HCT116 (cell line): ENCODE results near the gene TUBB4B. TPM values are rescaled to one million over a fixed set of nuclear protein-coding genes. Genes with fewer than 3 reads are reported as not detected.

ENCODE experiments used
- ATAC-seq: fragments of 200-7000 bp; cut with Tn5 transposase; 2 replicates; pipeline ENCODE4 v1.9.1; 2020; ENCODE audit warnings: mild to moderate bottlenecking, moderate library complexity
- BruUV-seq: library from RNA; stranded (reverse); fragments of 400-500 nt; replicated peaks from 2 replicates; lab custom pipeline; 2021; lab: Mats Ljungman, UMichigan
- CTCF ChIA-PET: fragments of 300-600 bp; sonication (Branson Sonifier 250); formaldehyde crosslinking; loops from one replicate; lab custom pipeline; 2021; ENCODE audit warnings: antibody characterized with exemption; lab: Charles Lee
- POLR2A ChIA-PET: fragments of 300-600, 350-600 bp; sonication (Branson Sonifier 250); formaldehyde crosslinking; loops from one replicate; lab custom pipeline; 2021; ENCODE audit warnings: antibody characterized with exemption; lab: Charles Lee
- RAD21 ChIA-PET, 2 experiments: fragments of 300-600 bp; sonication (Branson Sonifier 250); formaldehyde crosslinking; loops; one replicate each; lab custom pipeline; 2023; ENCODE audit warnings: low total read pairs in 2 of 2; ENCODE audit not compliant: uncharacterized antibody in 2 of 2, unreplicated experiment in 2 of 2, low non-redundant PET in 1 of 2; lab: Charles Lee
- DNase-seq: peaks from one replicate; pipeline ENCODE4 v3.0.0-alpha.2; 2010; ENCODE audit warnings: low read depth, low spot score
- H2AFZ ChIP-seq: fragments of 200-600 bp; shearing (Covaris generic), sonication (generic); 2 replicates; pipeline ENCODE4 v1.6.1; 2017; ENCODE audit warnings: low read depth, mixed run types, mixed read lengths, antibody characterized with exemption, low read length; ENCODE audit not compliant: poor library complexity, severe bottlenecking
- H3K27ac ChIP-seq: 2 replicates; pipeline ENCODE4 v1.5.1; 2012; ENCODE audit warnings: low read depth, low read length
- H3K27me3 ChIP-seq: fragments of 200-600 bp; sonication (generic); 2 replicates; pipeline ENCODE4 v1.6.1; 2016; ENCODE audit warnings: mixed run types, low read length, mixed read lengths; ENCODE audit not compliant: insufficient read depth
- H3K36me3 ChIP-seq, 2 experiments: fragments of 200-500 bp in 1 of 2; fragments of 200-600 bp in 1 of 2; sonication (Bioruptor generic) in 1 of 2; sonication (generic) in 1 of 2; 2 replicates each; pipeline versions ENCODE4 v1.5.1 to v1.6.1; 2014 to 2016; ENCODE audit warnings: low read length in 2 of 2, inconsistent platforms in 1 of 2, mixed read lengths in 1 of 2, mixed run types in 1 of 2; ENCODE audit not compliant: insufficient read depth in 2 of 2, control insufficient read depth in 1 of 2
- H3K4me1 ChIP-seq, 2 experiments: fragments of 200-600 bp in 1 of 2; sonication (generic) in 1 of 2; 2 replicates each; pipeline versions ENCODE4 v1.5.1 to v1.6.1; 2012 to 2017; ENCODE audit warnings: low read length in 2 of 2, inconsistent platforms in 1 of 2, mild to moderate bottlenecking in 1 of 2, mixed read lengths in 1 of 2, mixed run types in 1 of 2, moderate library complexity in 1 of 2; ENCODE audit not compliant: insufficient read depth in 2 of 2, control insufficient read depth in 1 of 2
- H3K4me2 ChIP-seq: fragments of 200-600 bp; sonication (generic); 2 replicates; pipeline ENCODE4 v1.6.1; 2017; ENCODE audit warnings: mixed run types, low read length, mixed read lengths
- H3K4me3 ChIP-seq, 2 experiments: fragments of 200-600 bp in 1 of 2; sonication (generic) in 1 of 2; replicated peaks in 1 of 2; 2 replicates each; pipeline ENCODE4 v1.5.1; 2011 to 2016; ENCODE audit warnings: low read length in 2 of 2, control low read depth in 1 of 2, low read depth in 1 of 2, mild to moderate bottlenecking in 1 of 2, mixed read lengths in 1 of 2, mixed run types in 1 of 2
- H3K79me2 ChIP-seq: fragments of 200-600 bp; sonication (generic); 2 replicates; pipeline ENCODE4 v1.6.1; 2017; ENCODE audit warnings: mild to moderate bottlenecking, mixed run types, low read length, moderate library complexity, mixed read lengths; ENCODE audit not compliant: insufficient read depth
- H3K9ac ChIP-seq: fragments of 200-600 bp; sonication (generic); 2 replicates; pipeline ENCODE4 v1.6.1; 2016; ENCODE audit warnings: low read length, mixed read lengths
- H3K9me2 ChIP-seq: fragments of 200-600 bp; sonication (generic), shearing (Covaris generic); 2 replicates; pipeline ENCODE4 v1.6.1; 2017; ENCODE audit warnings: mixed run types, mild to moderate bottlenecking, moderate library complexity; ENCODE audit not compliant: insufficient read depth
- H3K9me3 ChIP-seq, 2 experiments: fragments of 200-500 bp in 1 of 2; fragments of 200-600 bp in 1 of 2; sonication (Bioruptor generic) in 1 of 2; sonication (generic) in 1 of 2; 2 replicates each; pipeline ENCODE4 v1.6.1; 2014 to 2017; ENCODE audit warnings: low read length in 2 of 2, mixed read lengths in 2 of 2, inconsistent platforms in 1 of 2, low read depth in 1 of 2, mild to moderate bottlenecking in 1 of 2, mixed run types in 1 of 2, moderate library complexity in 1 of 2; ENCODE audit not compliant: control insufficient read depth in 1 of 2, insufficient read depth in 1 of 2
- H4K20me1 ChIP-seq: fragments of 200-600 bp; sonication (generic), shearing (Covaris generic); 2 replicates; pipeline ENCODE4 v1.6.1; 2017; ENCODE audit warnings: mixed run types, mild to moderate bottlenecking, moderate library complexity; ENCODE audit not compliant: insufficient read depth
- ATF3 ChIP-seq: IDR thresholded peaks from 2 replicates; pipeline ENCODE4 v1.6.1; 2012
- CEBPB ChIP-seq: IDR thresholded peaks from 2 replicates; pipeline ENCODE4 v1.6.1; 2012; ENCODE audit warnings: low read depth
- CTCF ChIP-seq, 3 experiments: fragments of 200-600 bp in 1 of 3; sonication (generic) in 1 of 3; IDR thresholded peaks in 2 of 3; conservative IDR thresholded peaks in 1 of 3; 2 replicates each; pipeline ENCODE4 v1.5.1; 2012 to 2017; ENCODE audit warnings: low read depth in 2 of 3, low read length in 2 of 3, antibody characterized with exemption in 1 of 3, borderline replicate concordance in 1 of 3, control low read depth in 1 of 3, mild to moderate bottlenecking in 1 of 3, mixed read lengths in 1 of 3, mixed run types in 1 of 3, moderate library complexity in 1 of 3; ENCODE audit not compliant: insufficient read depth in 1 of 3
- EGR1 ChIP-seq: IDR thresholded peaks from 2 replicates; pipeline ENCODE4 v1.6.1; 2012; ENCODE audit warnings: low read depth
- ELF1 ChIP-seq: IDR thresholded peaks from 2 replicates; pipeline ENCODE4 v1.6.1; 2012; ENCODE audit warnings: low read depth, borderline replicate concordance
- EZH2 ChIP-seq: fragments of 200-600 bp; sonication (generic); IDR thresholded peaks from 2 replicates; pipeline ENCODE4 v1.6.1; 2017; ENCODE audit warnings: antibody characterized with exemption, mixed run types
- EZH2phosphoT487 ChIP-seq: fragments of 200-600 bp; IDR thresholded peaks from 2 replicates; pipeline ENCODE4 v1.6.1; 2018; ENCODE audit warnings: antibody characterized with exemption, borderline replicate concordance
- FOSL1 ChIP-seq: IDR thresholded peaks from 2 replicates; pipeline ENCODE4 v1.6.1; 2012; ENCODE audit warnings: low read depth
- MAX ChIP-seq: IDR thresholded peaks from 2 replicates; pipeline ENCODE4 v1.6.1; 2012
- POLR2AphosphoS5 ChIP-seq: IDR thresholded peaks from 2 replicates; pipeline ENCODE4 v1.6.1; 2011; ENCODE audit warnings: mild to moderate bottlenecking, low read depth, low read length, moderate library complexity
- RAD21 ChIP-seq: IDR thresholded peaks from 2 replicates; pipeline ENCODE4 v1.6.1; 2012; ENCODE audit warnings: low read depth, mild to moderate bottlenecking
- TCF7L2 ChIP-seq: IDR thresholded peaks from 2 replicates; pipeline ENCODE4 v1.7.0; 2011; ENCODE audit warnings: borderline replicate concordance, inconsistent platforms; ENCODE audit not compliant: insufficient read depth, insufficient read length; ENCODE audit errors: extremely low read depth
- YY1 ChIP-seq: IDR thresholded peaks from 2 replicates; pipeline ENCODE4 v1.6.1; 2011; ENCODE audit warnings: low read length, low read depth, moderate library complexity, mild to moderate bottlenecking; ENCODE audit not compliant: insufficient replicate concordance; ENCODE audit errors: extremely low read depth
- ZFX ChIP-seq: fragments of 450-650 bp; IDR thresholded peaks from 2 replicates; pipeline ENCODE4 v1.6.1; 2017
- ZNF274 ChIP-seq: fragments of 200-500 bp; sonication (Bioruptor generic); IDR thresholded peaks from 2 replicates; pipeline ENCODE4 v1.6.1; 2014; ENCODE audit warnings: mild to moderate bottlenecking, low read depth, low read length, inconsistent platforms
- intact Hi-C: fragments of 100-400 bp; cut with micrococcal nuclease; formaldehyde crosslinking; loops from 2 replicates; pipeline ENCODE4 v1.10.0; 2022
- total RNA-seq: library from RNA; stranded (reverse); gene quantifications from one replicate; pipeline ENCODE4 v1.2.1, GENCODE V29; 2021; ENCODE audit not compliant: unreplicated experiment

The TUBB4B gene
- total RNA-seq, 1 experiment from 2014 or later = 502 TPM

GRCh38 chr9:137194388-137194787 lies 46.7 kb upstream of the TUBB4B start:
- Histone ChIP-seq H2AFZ (no peak overlapping the region), H3K9me3 (no peaks in the 10 kb centered on the region), H3K27me3 (no peaks in the 10 kb centered on the region), H3K4me2 (0 out of 2 replicates have a peak overlapping the region, but pooled peaks have one; percentile 37), H3K4me1 (peaks cover 35 to 57% of the 10 kb centered on the region in 2 experiments), H3K9ac (no peak overlapping the region), H3K36me3 (peaks cover 0 to 6% of the 10 kb centered on the region in 2 experiments; a peak in 1 of 4 replicates), H4K20me1 (no peaks in the 10 kb centered on the region), H3K9me2 (no peaks in the 10 kb centered on the region), H3K27ac (peak overlapping the region; percentile 38; the same call in 1 of the 2 replicates), H3K79me2 (peaks cover 27% of the 10 kb centered on the region), H3K4me3 (no peak overlapping the region)
- ATAC-seq (no peak), DNase-seq (no peak)
- ChIA-PET CTCF (interaction anchor here (1.2 to 1.7 kb wide), 2 partner anchors 33 to 42 kb away, joined by 3 to 4 read pairs; partner anchors contain the start of gene RNF224), POLR2A (interaction anchor here (2.2 kb wide), 1 partner anchor 46 kb away, joined by 6 read pairs; the partner anchor contains the start of gene TUBB4B), RAD21 (no interaction called here)
- intact Hi-C loops = no loop called here
- no peak for TF ChIP-seq ELF1
- TF ChIP-seq FOSL1 = no peak
- TF ChIP-seq ZFX = no peak
- TF ChIP-seq CEBPB = no peak
- TF ChIP-seq POLR2AphosphoS5 = no peak
- TF ChIP-seq EGR1 = no peak
- TF ChIP-seq RAD21 = no peak
- no peak for TF ChIP-seq CTCF (IDR thresholded peaks at IDR 0.05 in 2 of 3, conservative IDR thresholded peaks at IDR 0.05 in 1 of 3; ENCODE audit: borderline replicate concordance in 1 of 3, insufficient read depth in 1 of 3, low read depth in 2 of 3, low read length in 2 of 3)
- no TSS peak for BruUV-seq

GRCh38 chr9:137194909-137195308 lies 46.2 kb upstream of the TUBB4B start:
- Histone ChIP-seq H3K9me3 (no peaks in the 10 kb centered on the region), H3K4me1 (peaks cover 35 to 57% of the 10 kb centered on the region in 2 experiments), H3K79me2 (peaks cover 21% of the 10 kb centered on the region), H3K36me3 (peaks cover 0 to 5% of the 10 kb centered on the region in 2 experiments; a peak in 1 of 4 replicates), H3K27ac (peak overlapping the region; percentile 38; the same call in 1 of the 2 replicates), H3K4me3 (no peak overlapping the region), H3K9ac (no peak overlapping the region), H3K27me3 (no peaks in the 10 kb centered on the region), H3K9me2 (no peaks in the 10 kb centered on the region), H4K20me1 (no peaks in the 10 kb centered on the region), H2AFZ (no peak overlapping the region), H3K4me2 (peak overlapping the region; percentile 37)
- DNase-seq (no peak), ATAC-seq (no peak)
- CTCF ChIA-PET = interaction anchor here (1.2 to 1.7 kb wide), 2 partner anchors 33 to 42 kb away, joined by 3 to 4 read pairs; partner anchors contain the start of gene RNF224
- POLR2A ChIA-PET = interaction anchor here (2.2 kb wide), 1 partner anchor 46 kb away, joined by 6 read pairs; the partner anchor contains the start of gene TUBB4B
- RAD21 ChIA-PET = no interaction called here
- intact Hi-C loops = no loop called here
- BruUV-seq = no TSS peak
- TF ChIP-seq TCF7L2 (no peak), ATF3 (no peak), ZNF274 (no peak), CEBPB (no peak), ELF1 (no peak), MAX (no peak), CTCF (IDR thresholded peaks at IDR 0.05 in 2 of 3, conservative IDR thresholded peaks at IDR 0.05 in 1 of 3; ENCODE audit: borderline replicate concordance in 1 of 3, insufficient read depth in 1 of 3, low read depth in 2 of 3, low read length in 2 of 3) (no peak), EZH2 (no peak), YY1 (no peak), EZH2phosphoT487 (no peak)
